ENCODE data around the gene NIPSNAP3A.
"Not testable (repeated sequence)": the region's sequence is repeated elsewhere in the genome, so short reads cannot be mapped to it uniquely, and the experiment has no call there.

The NIPSNAP3A gene

GRCh38 chr9:104758974-104759373 is 11.5 kb downstream of the NIPSNAP3A start:
- DNase-seq (ENCODE audit: low spot score): no peak
- TF ChIP-seq CTCF (IDR thresholded peaks at IDR 0.05; ENCODE audit: extremely low read depth, missing control alignments): no peak

GRCh38 chr9:104765138-104765537 is 17.7 kb downstream of the NIPSNAP3A start:
- no peak for TF ChIP-seq CTCF (IDR thresholded peaks at IDR 0.05; ENCODE audit: extremely low read depth, missing control alignments)
- no peak for DNase-seq (ENCODE audit: low spot score)

- TF ChIP-seq CTCF (IDR thresholded peaks at IDR 0.05; ENCODE audit: extremely low read depth, missing control alignments): no peak
- DNase-seq (ENCODE audit: low spot score): no peak
Measured at GRCh38 chr9:104766025-104766424, 18.5 kb downstream of the NIPSNAP3A start.

- TF ChIP-seq CTCF (IDR thresholded peaks at IDR 0.05; ENCODE audit: extremely low read depth, missing control alignments): no peak
- no peak for DNase-seq (ENCODE audit: low spot score)
Measured at GRCh38 chr9:104767507-104767906, 20.0 kb downstream of the NIPSNAP3A start.

- not testable (repeated sequence) for DNase-seq (ENCODE audit: low spot score)
Measured at GRCh38 chr9:104769029-104769428, 21.5 kb downstream of the NIPSNAP3A start.

- no peak for TF ChIP-seq CTCF (IDR thresholded peaks at IDR 0.05; ENCODE audit: extremely low read depth, missing control alignments)
- DNase-seq (ENCODE audit: low spot score): no peak
Measured at GRCh38 chr9:104769655-104770054, 22.2 kb downstream of the NIPSNAP3A start.

- no peak for DNase-seq (ENCODE audit: low spot score)
- TF ChIP-seq CTCF (IDR thresholded peaks at IDR 0.05; ENCODE audit: extremely low read depth, missing control alignments): no peak
Measured at GRCh38 chr9:104772714-104773510, 25.4 kb downstream of the NIPSNAP3A start.

- no peak for TF ChIP-seq CTCF (IDR thresholded peaks at IDR 0.05; ENCODE audit: extremely low read depth, missing control alignments)
- DNase-seq (ENCODE audit: low spot score): no peak
Measured at GRCh38 chr9:104774132-104774531, 26.6 kb downstream of the NIPSNAP3A start.

Data from GM20000 (cell line).